ENCODE measurements around the gene MYH11.

GRCh38 chr16:15834502-15834901, 22.3 kb downstream of the MYH11 start:
- TF ChIP-seq POLR2A (IDR thresholded peaks at IDR 0.05) (no peak), CTCF (IDR thresholded peaks at IDR 0.05 in 8 of 11, conservative IDR thresholded peaks at IDR 0.05 in 3 of 11) (no peak), POLR2AphosphoS5 (IDR thresholded peaks at IDR 0.05) (no peak)

All from spleen (tissue), 7 donors.